ENCODE results near the gene P2RY2. TPM values are rescaled to one million over a fixed set of nuclear protein-coding genes. Genes with fewer than 3 reads are reported as not detected.

Gene P2RY2
- polyA plus RNA-seq, 2 donors, result 17.8 to 26.0 TPM

DNA sequence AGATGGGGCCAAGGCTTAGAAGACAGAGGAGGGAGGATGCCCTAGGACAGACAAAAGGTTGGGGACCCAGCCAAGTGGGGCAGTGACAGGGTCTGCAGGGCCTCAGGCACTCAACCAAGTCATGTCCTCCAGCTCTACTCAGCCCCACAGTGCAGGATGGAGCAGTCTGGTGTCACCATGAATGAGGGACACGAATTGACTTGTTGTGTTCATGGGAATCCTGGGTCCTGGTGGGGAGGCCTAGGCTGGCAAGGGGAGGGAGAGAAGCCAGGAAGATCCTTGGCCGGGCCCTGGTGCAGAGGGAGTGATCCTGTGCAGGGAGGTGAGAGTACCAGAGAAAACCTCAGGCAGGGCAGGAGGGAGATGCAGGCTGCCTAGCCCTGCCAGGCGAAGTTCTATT is 66.0 kb downstream of the P2RY2 start:
- no peak overlapping the region for H3K4me3 ChIP-seq (ENCODE audit: low read depth in 1 of 2, low read length in 2 of 2)
- no peaks in the 10 kb centered on the region for H3K36me3 ChIP-seq (ENCODE audit: control insufficient read depth in 2 of 2, insufficient read depth in 2 of 2, low read length in 1 of 2)
- no peaks in the 10 kb centered on the region for H3K27me3 ChIP-seq (ENCODE audit: control insufficient read depth in 1 of 2, insufficient read depth in 2 of 2, low read length in 2 of 2)
- 76 to 85% methylated on average over 3 of the region's 3 CpGs for WGBS, 2 donors
- no peak overlapping the region for H3K27ac ChIP-seq (ENCODE audit: low read depth in 2 of 2, low read length in 1 of 2)
- peaks cover 0 to 7% of the 10 kb centered on the region in 2 donors for H3K4me1 ChIP-seq (ENCODE audit: control insufficient read depth in 2 of 2, insufficient read depth in 2 of 2, low read length in 1 of 2)
- no peaks in the 10 kb centered on the region for H3K9me3 ChIP-seq (ENCODE audit: control insufficient read depth in 2 of 2, insufficient read depth in 1 of 2, low read depth in 1 of 2, low read length in 1 of 2)

DNA sequence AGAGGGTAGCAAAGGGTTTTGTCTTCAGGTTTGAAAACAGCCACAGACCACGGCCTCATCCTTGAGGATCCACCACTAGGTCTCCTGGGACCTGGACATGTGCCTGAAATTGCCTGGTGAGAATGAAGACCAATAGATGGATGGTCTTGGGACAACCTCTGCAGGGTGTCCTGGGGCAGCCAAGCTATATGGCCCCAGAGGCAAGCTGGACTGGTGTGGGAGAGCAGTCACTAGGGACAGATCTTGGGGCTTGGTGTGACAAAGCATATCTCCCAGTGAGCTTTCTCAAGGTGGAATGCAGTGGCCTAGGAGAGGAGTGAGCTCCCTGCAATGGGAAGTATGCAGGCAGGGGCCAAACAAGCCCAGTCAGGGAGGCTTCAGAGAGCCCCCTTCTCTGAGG is 67.6 kb downstream of the P2RY2 start:
- Histone ChIP-seq H3K4me1 (ENCODE audit: control insufficient read depth in 2 of 2, insufficient read depth in 2 of 2, low read length in 1 of 2) (peaks cover 0 to 11% of the 10 kb centered on the region in 2 donors), H3K9me3 (ENCODE audit: control insufficient read depth in 2 of 2, insufficient read depth in 1 of 2, low read depth in 1 of 2, low read length in 1 of 2) (no peaks in the 10 kb centered on the region), H3K4me3 (ENCODE audit: low read depth in 1 of 2, low read length in 2 of 2) (no peak overlapping the region), H3K27me3 (ENCODE audit: control insufficient read depth in 1 of 2, insufficient read depth in 2 of 2, low read length in 2 of 2) (no peaks in the 10 kb centered on the region), H3K27ac (ENCODE audit: low read depth in 2 of 2, low read length in 1 of 2) (no peak overlapping the region), H3K36me3 (ENCODE audit: control insufficient read depth in 2 of 2, insufficient read depth in 2 of 2, low read length in 1 of 2) (no peaks in the 10 kb centered on the region)
- WGBS, 2 donors, result 79 to 88% methylated on average over 1 of the region's 1 CpG

Other genes starting within 250 kb of the P2RY2 start
- gene FCHSD2, start 76.0 kb upstream of the P2RY2 start, polyA plus RNA-seq, result 1 to 10 TPM; 3.7 to 4.7 TPM
- gene P2RY6, start 54.1 kb downstream of the P2RY2 start, polyA plus RNA-seq, result 1 to 10 TPM in 1 of 2 donors, under 1 TPM in 1; 0.71 to 1.7 TPM
- gene ARHGEF17, start 90.0 kb downstream of the P2RY2 start, polyA plus RNA-seq, result 10 to 100 TPM in 1 of 2 donors, 1 to 10 TPM in 1; 8.2 to 11.8 TPM
- 1 to 10 TPM; 3.8 to 3.9 TPM for gene RELT, start 158.1 kb downstream of the P2RY2 start, polyA plus RNA-seq